Astrocyte (in vitro differentiated cells and primary cell): ENCODE data around the gene PCLO.

Experiments
- EZH2 ChIP-seq: IDR thresholded peaks from 2 replicates; pipeline ENCODE4 v1.6.1; 2012; ENCODE audit warnings: mild to moderate bottlenecking, low read length, inconsistent platforms; ENCODE audit not compliant: insufficient read depth
- TF ChIP-seq, protein P1 (sequence below): IDR thresholded peaks from 2 replicates; pipeline ENCODE4 v1.5.1; 2011; ENCODE audit warnings: low read depth, mild to moderate bottlenecking, inconsistent platforms, low read length, moderate library complexity; ENCODE audit not compliant: insufficient read depth

- TF ChIP-seq EZH2: no peak
- TF ChIP-seq, protein P1, sequence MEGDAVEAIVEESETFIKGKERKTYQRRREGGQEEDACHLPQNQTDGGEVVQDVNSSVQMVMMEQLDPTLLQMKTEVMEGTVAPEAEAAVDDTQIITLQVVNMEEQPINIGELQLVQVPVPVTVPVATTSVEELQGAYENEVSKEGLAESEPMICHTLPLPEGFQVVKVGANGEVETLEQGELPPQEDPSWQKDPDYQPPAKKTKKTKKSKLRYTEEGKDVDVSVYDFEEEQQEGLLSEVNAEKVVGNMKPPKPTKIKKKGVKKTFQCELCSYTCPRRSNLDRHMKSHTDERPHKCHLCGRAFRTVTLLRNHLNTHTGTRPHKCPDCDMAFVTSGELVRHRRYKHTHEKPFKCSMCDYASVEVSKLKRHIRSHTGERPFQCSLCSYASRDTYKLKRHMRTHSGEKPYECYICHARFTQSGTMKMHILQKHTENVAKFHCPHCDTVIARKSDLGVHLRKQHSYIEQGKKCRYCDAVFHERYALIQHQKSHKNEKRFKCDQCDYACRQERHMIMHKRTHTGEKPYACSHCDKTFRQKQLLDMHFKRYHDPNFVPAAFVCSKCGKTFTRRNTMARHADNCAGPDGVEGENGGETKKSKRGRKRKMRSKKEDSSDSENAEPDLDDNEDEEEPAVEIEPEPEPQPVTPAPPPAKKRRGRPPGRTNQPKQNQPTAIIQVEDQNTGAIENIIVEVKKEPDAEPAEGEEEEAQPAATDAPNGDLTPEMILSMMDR: no peak
Measured at GRCh38 chr7:83105063-83105462, 57.6 kb downstream of the PCLO start.
